Measurements from ENCODE around the gene CREB3L2.
"Not testable (repeated sequence)": the region's sequence is repeated elsewhere in the genome, so short reads cannot be mapped to it uniquely, and the experiment has no call there.

Gene CREB3L2

GRCh38 chr7:137968890-137969289 is 33.0 kb downstream of the CREB3L2 start:
- no peak for DNase-seq (ENCODE audit: low read depth in 3 of 3)

DNA sequence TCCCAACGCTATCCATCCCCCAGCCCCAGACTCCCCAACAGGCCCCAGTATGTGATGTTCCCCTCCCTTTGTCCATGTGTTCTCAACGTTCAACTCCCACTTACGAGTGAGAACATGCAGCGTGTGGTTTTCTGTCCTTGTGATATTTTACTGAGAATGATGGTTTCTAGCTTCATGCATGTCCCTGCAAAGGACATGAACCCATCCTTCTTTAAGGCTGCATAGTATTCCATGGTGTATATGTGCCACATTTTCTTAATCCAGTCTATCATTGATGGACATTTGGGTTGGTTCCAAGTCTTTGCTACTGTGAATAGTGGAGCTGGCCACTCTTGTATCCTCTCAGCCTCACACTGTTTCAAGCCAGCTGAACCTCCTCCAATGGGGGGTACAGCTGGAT is 33.5 kb downstream of the CREB3L2 start:
- not testable (repeated sequence) for DNase-seq (ENCODE audit: low read depth in 3 of 3)

GRCh38 chr7:137967143-137968018 is 34.5 kb downstream of the CREB3L2 start:
- DNase-seq (ENCODE audit: low read depth in 3 of 3) = no peak

DNA sequence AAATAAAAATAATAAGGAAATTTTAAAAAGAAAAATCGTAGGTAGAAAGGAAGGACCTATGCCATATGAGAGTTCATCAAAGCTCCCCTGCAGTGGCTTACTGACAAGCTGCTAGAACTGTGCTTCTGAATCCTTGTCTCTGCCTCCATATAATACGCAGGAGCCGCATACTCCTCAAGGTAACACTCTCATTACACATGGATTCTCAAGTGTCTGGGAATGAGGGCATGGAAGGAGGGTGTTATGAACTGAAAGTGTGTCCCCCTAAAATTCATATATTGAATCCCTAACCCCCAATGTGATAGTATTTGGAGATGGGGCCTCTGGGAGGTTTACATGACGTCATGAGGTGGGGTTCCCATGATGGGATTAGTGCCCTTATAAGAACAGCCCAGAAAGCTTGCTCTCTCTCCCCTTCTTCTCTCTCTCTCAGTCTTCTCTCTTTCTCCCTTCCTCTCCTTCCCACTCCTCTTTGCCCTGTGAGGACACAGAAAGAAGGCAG is 35.2 kb downstream of the CREB3L2 start:
- no peak for DNase-seq (ENCODE audit: low read depth in 3 of 3)

DNA sequence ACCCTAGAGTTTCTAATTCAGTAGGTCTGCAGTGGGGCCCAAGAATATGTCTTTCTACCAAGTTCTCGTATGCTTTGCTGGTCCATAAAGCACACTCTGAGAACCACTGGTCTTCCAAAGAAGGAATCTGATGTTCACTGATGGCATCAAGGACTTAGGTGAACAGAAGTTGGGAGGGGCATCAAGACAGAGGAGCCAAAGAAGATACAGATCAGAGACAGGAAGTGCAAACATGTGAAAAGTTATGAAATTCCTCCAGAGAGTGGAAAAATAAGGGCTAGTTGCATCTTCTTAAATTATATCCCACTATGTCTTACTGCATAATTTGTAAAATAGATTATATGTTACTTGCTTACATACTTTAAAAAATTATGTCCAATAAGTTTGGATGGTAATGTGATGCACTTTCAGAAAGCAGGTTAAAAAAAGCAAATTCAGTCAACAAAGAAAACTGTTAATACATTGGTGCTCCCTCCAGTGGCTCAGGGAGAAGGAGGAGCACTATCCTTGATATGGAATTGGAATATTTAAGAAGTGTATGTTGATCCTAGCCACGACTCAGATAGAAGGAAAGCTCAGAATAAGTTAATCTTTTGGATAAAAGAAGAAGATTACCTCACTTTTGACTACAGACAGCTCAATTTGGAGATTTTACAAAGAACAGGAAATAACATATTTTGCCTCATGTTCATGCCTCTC is 35.8 kb downstream of the CREB3L2 start:
- no peak for DNase-seq (ENCODE audit: low read depth in 3 of 3)

- no peak for DNase-seq (ENCODE audit: low read depth in 3 of 3)
Observed at GRCh38 chr7:137964824-137965545, 36.9 kb downstream of the CREB3L2 start.

GRCh38 chr7:137962875-137963507 is 38.9 kb downstream of the CREB3L2 start:
- no peak for DNase-seq (ENCODE audit: low read depth in 3 of 3)

GRCh38 chr7:137962491-137962874 is 39.4 kb downstream of the CREB3L2 start:
- DNase-seq (ENCODE audit: low read depth in 3 of 3) = no peak

DNA sequence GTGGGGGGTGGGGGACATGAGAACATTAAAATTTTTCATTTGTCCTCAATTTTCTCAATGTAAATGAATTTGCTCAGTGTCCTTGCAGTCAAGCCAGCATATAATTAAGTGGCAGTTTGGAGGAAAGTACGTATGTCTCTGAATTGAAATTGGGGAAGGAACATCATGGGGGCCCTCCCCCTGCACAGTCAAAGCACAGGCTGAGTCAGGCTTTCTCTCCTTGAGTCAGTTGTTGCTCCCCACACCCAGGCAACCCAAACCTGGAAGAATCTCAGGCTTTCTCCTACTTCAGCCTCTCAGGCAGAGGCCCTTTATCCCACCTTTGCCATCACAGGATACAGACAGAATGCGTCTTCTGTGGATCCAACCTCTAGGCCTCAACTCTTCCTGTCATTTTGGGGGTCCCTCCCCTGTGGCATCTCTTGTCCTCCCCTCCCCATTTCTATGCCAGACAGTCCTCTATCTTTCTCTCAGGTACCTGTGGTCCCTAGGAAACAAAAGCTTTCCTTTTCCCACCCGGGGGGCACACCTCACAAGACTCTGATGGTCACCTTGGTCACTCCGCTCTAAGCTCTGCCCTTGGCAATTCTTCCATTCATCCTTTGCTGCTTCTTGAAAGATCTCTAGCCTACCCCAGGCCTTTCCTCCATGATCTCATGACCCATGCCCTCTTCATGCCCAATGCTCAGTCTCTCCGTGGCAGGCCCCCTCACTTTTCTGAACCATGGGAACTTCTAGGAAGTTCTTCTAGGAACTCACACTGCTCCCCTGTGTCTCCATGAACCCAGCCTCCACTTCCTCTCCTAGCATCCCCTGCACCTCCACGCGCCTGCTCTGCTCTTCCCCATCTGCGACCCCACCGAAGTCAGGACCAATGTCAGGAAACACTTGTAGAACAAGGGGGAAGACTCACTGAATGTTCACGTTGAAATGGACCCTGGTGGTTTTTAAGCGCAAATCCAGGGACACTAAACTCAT is 40.4 kb downstream of the CREB3L2 start:
- no peak for DNase-seq (ENCODE audit: low read depth in 3 of 3)

DNA sequence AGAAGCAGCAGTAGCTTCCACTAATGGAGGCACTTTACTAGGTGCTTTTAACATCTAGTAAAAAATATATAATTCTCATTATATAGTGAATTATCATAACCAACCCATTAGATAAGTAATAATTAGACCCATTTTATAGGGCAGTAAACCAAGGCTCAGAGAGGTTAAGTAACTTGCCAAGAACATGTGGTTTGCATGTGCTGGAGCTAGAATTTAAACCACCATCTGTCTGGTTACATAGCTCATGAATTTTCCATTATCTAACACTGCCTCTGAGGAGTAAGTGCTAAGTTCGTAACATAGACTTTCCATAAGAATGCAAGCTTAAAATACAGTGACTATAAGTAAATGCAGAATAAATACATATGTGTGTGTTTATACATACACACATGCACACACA is 41.9 kb downstream of the CREB3L2 start:
- DNase-seq (ENCODE audit: low read depth in 3 of 3) = no peak

GRCh38 chr7:137958470-137959431 is 43.1 kb downstream of the CREB3L2 start:
- DNase-seq (ENCODE audit: low read depth in 3 of 3) = no peak

DNA sequence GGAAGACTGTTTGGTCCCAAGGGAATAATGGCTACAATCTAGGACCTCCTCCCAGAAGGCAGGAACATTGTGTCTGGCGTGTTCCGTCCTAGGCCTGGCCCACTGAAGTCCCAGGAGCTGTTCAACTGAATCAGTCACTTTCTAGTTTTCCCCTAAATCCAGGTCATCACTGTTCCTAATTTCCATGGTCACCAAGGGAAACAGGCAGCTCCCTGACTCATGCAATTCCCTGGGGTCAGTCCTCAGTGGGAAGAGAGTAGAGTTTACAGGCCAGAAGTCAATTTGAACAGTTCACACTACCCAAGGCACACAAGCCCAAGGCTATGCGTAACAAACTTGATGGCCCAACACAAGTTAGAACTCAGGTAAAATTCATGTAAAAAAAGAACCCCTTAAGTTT is 44.0 kb downstream of the CREB3L2 start:
- DNase-seq (ENCODE audit: low read depth in 3 of 3) = no peak

DNA sequence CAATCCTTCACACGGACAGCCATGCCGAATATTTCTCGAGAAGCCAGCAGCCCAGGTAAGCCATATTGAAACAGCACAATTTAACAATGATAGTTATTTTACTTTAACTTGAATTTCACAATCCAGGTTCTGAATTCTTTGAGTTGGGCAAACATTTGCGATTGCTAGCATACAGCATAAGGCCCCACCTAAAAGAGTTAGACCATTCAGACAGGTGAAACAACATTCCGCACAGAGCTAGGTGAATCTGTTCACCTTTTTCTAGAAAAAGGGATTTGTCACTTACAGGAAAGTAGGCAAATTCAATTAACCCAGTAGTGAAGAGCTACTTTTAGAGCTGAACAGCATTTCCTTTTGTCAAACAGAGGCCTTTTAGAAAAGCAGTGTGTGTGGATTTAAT is 45.3 kb downstream of the CREB3L2 start:
- no peak for DNase-seq (ENCODE audit: low read depth in 3 of 3)

DNA sequence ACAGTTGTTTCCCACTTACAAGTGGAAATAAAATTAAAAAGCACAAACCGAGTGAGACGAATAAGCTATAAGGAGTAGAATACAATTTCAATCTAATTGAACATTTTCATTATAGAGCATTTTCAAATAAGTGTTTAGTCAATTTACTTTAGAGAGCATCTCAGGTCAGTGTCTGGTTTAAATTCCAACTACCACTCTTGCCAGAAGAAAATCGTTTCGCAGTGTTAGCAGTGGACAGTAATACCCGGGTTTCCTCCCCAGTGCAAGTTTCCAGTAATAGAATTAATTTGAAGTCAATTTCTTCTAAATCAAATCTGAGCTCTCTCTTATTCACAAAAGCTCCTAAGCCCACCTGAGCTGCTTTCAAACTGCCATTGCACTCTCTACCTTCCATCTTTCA is 45.7 kb downstream of the CREB3L2 start:
- no peak for DNase-seq (ENCODE audit: low read depth in 3 of 3)

- no peak for DNase-seq (ENCODE audit: low read depth in 3 of 3)
Observed at GRCh38 chr7:137954614-137955013, 47.3 kb downstream of the CREB3L2 start.

GRCh38 chr7:137953665-137954470 is 48.0 kb downstream of the CREB3L2 start:
- no peak for DNase-seq (ENCODE audit: low read depth in 3 of 3)

GRCh38 chr7:137953043-137953664 is 48.7 kb downstream of the CREB3L2 start:
- no peak for DNase-seq (ENCODE audit: low read depth in 3 of 3)

- no peak for DNase-seq (ENCODE audit: low read depth in 3 of 3)
Observed at GRCh38 chr7:137952426-137952805, 49.5 kb downstream of the CREB3L2 start.

Data from stimulated activated CD4-positive, alpha-beta T cell treated with anti-CD3 and anti-CD28 coated beads, TNF-alpha, amount 100 ng/mL, for 4 hours (primary cell).